Liver (tissue), 9 donors: ENCODE data around the gene RAB3A. TPM values are rescaled to one million over a fixed set of nuclear protein-coding genes. Genes with fewer than 3 reads are reported as not detected.
"Not testable (repeated sequence)": the region's sequence is repeated elsewhere in the genome, so short reads cannot be mapped to it uniquely, and the experiment has no call there.

Experiments
- DNase-seq: peaks from one replicate; pipeline ENCODE4 v3.0.0-alpha.2; 2017; ENCODE audit warnings: low spot score
- H3K27ac ChIP-seq, 2 donors: one replicate each; pipeline ENCODE4 v1.7.0; 2013; ENCODE audit warnings: inconsistent platforms in 2 of 2, low read length in 2 of 2, control low read depth in 1 of 2, low read depth in 1 of 2, mild to moderate bottlenecking in 1 of 2
- H3K27me3 ChIP-seq, 4 donors: one replicate each; pipeline versions ENCODE4 v1.6.1 to v1.7.0; 2013; ENCODE audit warnings: low read length in 3 of 4, inconsistent platforms in 1 of 4, mild to moderate bottlenecking in 1 of 4, moderate library complexity in 1 of 4; ENCODE audit not compliant: control insufficient read depth in 4 of 4, insufficient read depth in 4 of 4
- H3K36me3 ChIP-seq, 4 donors: one replicate each; pipeline versions ENCODE4 v1.6.1 to v1.7.0; 2013; ENCODE audit warnings: low read length in 3 of 4, mild to moderate bottlenecking in 3 of 4, low read depth in 1 of 4, moderate library complexity in 1 of 4; ENCODE audit not compliant: control insufficient read depth in 4 of 4, insufficient read depth in 3 of 4
- H3K4me1 ChIP-seq, 4 donors: one replicate each; pipeline versions ENCODE4 v1.6.1 to v1.7.0; 2013; ENCODE audit warnings: low read length in 3 of 4, mild to moderate bottlenecking in 3 of 4, moderate library complexity in 1 of 4; ENCODE audit not compliant: control insufficient read depth in 4 of 4, insufficient read depth in 4 of 4
- H3K4me3 ChIP-seq, 3 donors: one replicate each; pipeline versions ENCODE4 v1.6.1 to v1.7.0; 2013; ENCODE audit warnings: low read length in 3 of 3, control low read depth in 1 of 3, low read depth in 1 of 3, mild to moderate bottlenecking in 1 of 3
- H3K9ac ChIP-seq, 2 donors: one replicate each; pipeline ENCODE4 v1.7.0; 2013; ENCODE audit warnings: low read length in 2 of 2, mild to moderate bottlenecking in 2 of 2, moderate library complexity in 2 of 2, control low read depth in 1 of 2, low read depth in 1 of 2
- H3K9me3 ChIP-seq, 4 donors: one replicate each; pipeline versions ENCODE4 v1.6.1 to v1.7.0; 2013; ENCODE audit warnings: low read length in 3 of 4; ENCODE audit not compliant: control insufficient read depth in 4 of 4
- ATF3 ChIP-seq: IDR thresholded peaks from 2 replicates; pipeline ENCODE4 v1.6.1; 2016; ENCODE audit warnings: antibody characterized with exemption
- CTCF ChIP-seq: fragments of 150-350 bp; IDR thresholded peaks from 2 replicates; pipeline ENCODE4 v1.5.1; 2017; ENCODE audit warnings: improper control_type of control experiment, low read depth, low read length; ENCODE audit not compliant: missing input control
- EGR1 ChIP-seq, 2 donors: IDR thresholded peaks; 2 replicates each; pipeline ENCODE4 v1.6.1; 2016 to 2018; ENCODE audit warnings: antibody characterized with exemption in 2 of 2, low read depth in 2 of 2
- FOXA1 ChIP-seq: IDR thresholded peaks from 2 replicates; pipeline ENCODE4 v1.6.1; 2016; ENCODE audit warnings: antibody characterized with exemption
- FOXA2 ChIP-seq: IDR thresholded peaks from 2 replicates; pipeline ENCODE4 v1.6.1; 2016; ENCODE audit warnings: antibody characterized with exemption
- GABPA ChIP-seq, 2 donors: IDR thresholded peaks in 1 of 2; conservative IDR thresholded peaks in 1 of 2; 2 replicates each; pipeline ENCODE4 v1.6.1; 2016; ENCODE audit warnings: antibody characterized with exemption in 2 of 2, mild to moderate bottlenecking in 1 of 2, moderate library complexity in 1 of 2
- HNF4A ChIP-seq, 2 donors: conservative IDR thresholded peaks; 2 replicates each; pipeline ENCODE4 v1.6.1; 2016; ENCODE audit warnings: antibody characterized with exemption in 2 of 2, mild to moderate bottlenecking in 2 of 2
- HNF4G ChIP-seq: IDR thresholded peaks from 2 replicates; pipeline ENCODE4 v1.6.1; 2016; ENCODE audit warnings: antibody characterized with exemption
- JUND ChIP-seq, 2 donors: IDR thresholded peaks; 2 replicates each; pipeline ENCODE4 v1.6.1; 2016; ENCODE audit warnings: antibody characterized with exemption in 2 of 2
- MAX ChIP-seq: IDR thresholded peaks from 2 replicates; pipeline ENCODE4 v1.6.1; 2016; ENCODE audit warnings: antibody characterized with exemption
- NR2F2 ChIP-seq: IDR thresholded peaks from 2 replicates; pipeline ENCODE4 v1.6.1; 2016; ENCODE audit warnings: antibody characterized with exemption
- RAD21 ChIP-seq, 2 donors: IDR thresholded peaks; 2 replicates each; pipeline ENCODE4 v1.6.1; 2016; ENCODE audit warnings: antibody characterized with exemption in 2 of 2, mild to moderate bottlenecking in 2 of 2
- REST ChIP-seq: IDR thresholded peaks from 2 replicates; pipeline ENCODE4 v1.6.1; 2016; ENCODE audit warnings: antibody characterized with exemption, mild to moderate bottlenecking
- RXRA ChIP-seq, 2 donors: IDR thresholded peaks; 2 replicates each; pipeline ENCODE4 v1.6.1; 2017 to 2018; ENCODE audit warnings: antibody characterized with exemption in 2 of 2, mild to moderate bottlenecking in 1 of 2
- SP1 ChIP-seq: IDR thresholded peaks from 2 replicates; pipeline ENCODE4 v1.6.1; 2018; ENCODE audit warnings: antibody characterized with exemption, mild to moderate bottlenecking
- TAF1 ChIP-seq: conservative IDR thresholded peaks from 2 replicates; pipeline ENCODE4 v1.6.1; 2016; ENCODE audit warnings: antibody characterized with exemption, mild to moderate bottlenecking
- YY1 ChIP-seq: IDR thresholded peaks from 2 replicates; pipeline ENCODE4 v1.6.1; 2016; ENCODE audit warnings: antibody characterized with exemption, mild to moderate bottlenecking
- ZBTB33 ChIP-seq: IDR thresholded peaks from 2 replicates; pipeline ENCODE4 v1.6.1; 2016; ENCODE audit warnings: antibody characterized with exemption
- WGBS: extraction: QIAGEN DNeasy Blood & Tissue Kit; methylation state at CpG from one replicate; pipeline ENCODE4 v1.1.7; 2013; 5-methylcytosine and 5-hydroxymethylcytosine counted together
- polyA plus RNA-seq, 2 donors: library from polyadenylated mRNA; stranded (reverse) in 1 of 2; unstranded in 1 of 2; fragments of 200-250 nt in 1 of 2; fragments of >200 nt in 1 of 2; fragmentation: Nextera tagmentation in 1 of 2; extraction: Ambion mirVana in 1 of 2; gene quantifications; one replicate each; pipeline versions ENCODE4 v1.2.1 to v1.2.3, GENCODE V29; 2013 to 2015
- total RNA-seq, 2 donors: library from RNA; depleted of rRNA; stranded (reverse); fragments of >200 nt; gene quantifications; one replicate each; pipeline ENCODE4 v1.2.3, GENCODE V29; 2014
- donor health status: healthy.
- donor health status: healthy.
- donor health status: healthy.
- donor health status: healthy.
- donor health status: healthy.

RAB3A gene
- total and polyA plus RNA-seq, 4 donors: 0.33 to 1.7 (median 0.79) TPM

- Histone ChIP-seq H3K9me3 (no peaks in the 10 kb centered on the region), H3K27me3 (no peaks in the 10 kb centered on the region), H3K36me3 (peaks cover 0 to 13% (median 8%) of the 10 kb centered on the region in 4 donors), H3K4me3 (no peak overlapping the region), H3K27ac (no peak overlapping the region), H3K4me1 (peaks cover 5 to 39% (median 24%) of the 10 kb centered on the region in 4 donors), H3K9ac (no peak overlapping the region)
- TF ChIP-seq FOXA1 (no peak), REST (no peak), ZBTB33 (no peak), YY1 (no peak), FOXA2 (no peak), SP1 (no peak), EGR1 (IDR thresholded peaks at IDR 0.05; ENCODE audit: low read depth in 2 of 2) (no peak), ATF3 (no peak), NR2F2 (no peak), RXRA (IDR thresholded peaks at IDR 0.05) (no peak), GABPA (IDR thresholded peaks at IDR 0.05 in 1 of 2, conservative IDR thresholded peaks at IDR 0.05 in 1 of 2) (no peak), RAD21 (IDR thresholded peaks at IDR 0.05) (no peak), JUND (IDR thresholded peaks at IDR 0.05) (no peak), CTCF (no peak), MAX (no peak), HNF4A (conservative IDR thresholded peaks at IDR 0.05) (no peak), HNF4G (no peak), TAF1 (no peak)
- 96% methylated on average over 10 of the region's 10 CpGs for WGBS
- DNase-seq: no peak
Measured at GRCh38 chr19:18159810-18160209, 44.0 kb downstream of the RAB3A start.

GRCh38 chr19:18159059-18159616 is 44.7 kb downstream of the RAB3A start:
- H3K27me3 ChIP-seq, DNase-seq, H3K9ac ChIP-seq, H3K9me3 ChIP-seq, H3K27ac ChIP-seq, H3K4me3 ChIP-seq: not testable (repeated sequence)
- WGBS: 89% methylated on average over 6 of the region's 6 CpGs
- H3K4me1 ChIP-seq: peaks cover 10 to 45% (median 28%) of the 10 kb centered on the region in 4 donors
- H3K36me3 ChIP-seq: peaks cover 0 to 11% (median 6%) of the 10 kb centered on the region in 4 donors
